ENCODE results near the gene DMD.

Gene DMD

GRCh38 chrX:31837445-31838049 is 1373.8 kb downstream of the DMD start:
- H3K4me3 ChIP-seq (ENCODE audit: low read length, poor library complexity, severe bottlenecking): no peak overlapping the region
- H3K27me3 ChIP-seq (ENCODE audit: insufficient read depth, low read length, poor library complexity, severe bottlenecking): no peaks in the 10 kb centered on the region

DNA sequence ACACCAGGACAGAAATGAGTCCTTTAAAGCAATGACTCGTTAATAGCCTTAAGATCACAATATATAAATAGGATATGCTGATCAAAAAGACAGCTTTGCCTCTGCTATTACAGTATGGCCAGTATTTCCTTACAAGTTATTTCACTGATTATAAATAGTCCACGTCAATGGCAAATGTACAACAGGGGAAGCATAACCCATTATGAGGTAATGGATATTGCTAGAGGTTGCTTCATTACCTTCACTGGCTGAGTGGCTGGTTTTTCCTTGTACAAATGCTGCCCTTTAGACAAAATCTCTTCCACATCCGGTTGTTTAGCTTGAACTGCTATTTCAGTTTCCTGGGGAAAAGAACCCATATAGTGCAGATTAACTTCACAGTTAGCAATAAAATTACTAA is 1374.9 kb downstream of the DMD start:
- Histone ChIP-seq H4K20me1 (ENCODE audit: insufficient read depth, low read length, poor library complexity, severe bottlenecking) (no peaks in the 10 kb centered on the region), H3K27me3 (ENCODE audit: insufficient read depth, low read length, poor library complexity, severe bottlenecking) (no peaks in the 10 kb centered on the region), H3F3A (ENCODE audit: low read depth) (no peaks in the 10 kb centered on the region), H2AFZ (ENCODE audit: low read length) (no peak overlapping the region; the same call in 1 of the 2 replicates), H3K9me2 (replicated peaks; ENCODE audit: low read depth, low read length) (no peaks in the 10 kb centered on the region), H3K9ac (ENCODE audit: low read depth, low read length, poor library complexity, severe bottlenecking) (no peak overlapping the region), H3K4me3 (ENCODE audit: low read length, poor library complexity, severe bottlenecking) (peak overlapping the region; percentile 20), H3K4me1 (ENCODE audit: insufficient read depth, low read length, poor library complexity, severe bottlenecking) (peaks cover 26% of the 10 kb centered on the region), H3K36me3 (ENCODE audit: insufficient read depth, low read length) (no peaks in the 10 kb centered on the region), H3K9me3 (ENCODE audit: insufficient read depth, low read depth, low read length) (no peaks in the 10 kb centered on the region), H3K4me2 (ENCODE audit: low read depth, low read length, poor library complexity, severe bottlenecking) (peak overlapping the region; percentile 55), H3K79me2 (ENCODE audit: insufficient read depth, low read length) (no peaks in the 10 kb centered on the region)
- no peak for TF ChIP-seq EZH2phosphoT487 (IDR thresholded peaks at IDR 0.05; ENCODE audit: borderline replicate concordance)
- TF ChIP-seq, protein P1, sequence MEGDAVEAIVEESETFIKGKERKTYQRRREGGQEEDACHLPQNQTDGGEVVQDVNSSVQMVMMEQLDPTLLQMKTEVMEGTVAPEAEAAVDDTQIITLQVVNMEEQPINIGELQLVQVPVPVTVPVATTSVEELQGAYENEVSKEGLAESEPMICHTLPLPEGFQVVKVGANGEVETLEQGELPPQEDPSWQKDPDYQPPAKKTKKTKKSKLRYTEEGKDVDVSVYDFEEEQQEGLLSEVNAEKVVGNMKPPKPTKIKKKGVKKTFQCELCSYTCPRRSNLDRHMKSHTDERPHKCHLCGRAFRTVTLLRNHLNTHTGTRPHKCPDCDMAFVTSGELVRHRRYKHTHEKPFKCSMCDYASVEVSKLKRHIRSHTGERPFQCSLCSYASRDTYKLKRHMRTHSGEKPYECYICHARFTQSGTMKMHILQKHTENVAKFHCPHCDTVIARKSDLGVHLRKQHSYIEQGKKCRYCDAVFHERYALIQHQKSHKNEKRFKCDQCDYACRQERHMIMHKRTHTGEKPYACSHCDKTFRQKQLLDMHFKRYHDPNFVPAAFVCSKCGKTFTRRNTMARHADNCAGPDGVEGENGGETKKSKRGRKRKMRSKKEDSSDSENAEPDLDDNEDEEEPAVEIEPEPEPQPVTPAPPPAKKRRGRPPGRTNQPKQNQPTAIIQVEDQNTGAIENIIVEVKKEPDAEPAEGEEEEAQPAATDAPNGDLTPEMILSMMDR (conservative IDR thresholded peaks at IDR 0.05; ENCODE audit: low read length): no peak

More at GRCh38 chrX:31837445-31838049, 1373.8 kb downstream of the DMD start:
- H3K4me2 ChIP-seq (ENCODE audit: low read depth, low read length, poor library complexity, severe bottlenecking): no peak overlapping the region
- no peak overlapping the region for H2AFZ ChIP-seq (ENCODE audit: low read length)
- no peaks in the 10 kb centered on the region for H3F3A ChIP-seq (ENCODE audit: low read depth)
- peaks cover 26% of the 10 kb centered on the region for H3K4me1 ChIP-seq (ENCODE audit: insufficient read depth, low read length, poor library complexity, severe bottlenecking)
- no peaks in the 10 kb centered on the region for H3K9me3 ChIP-seq (ENCODE audit: insufficient read depth, low read depth, low read length)
- no peaks in the 10 kb centered on the region for H3K79me2 ChIP-seq (ENCODE audit: insufficient read depth, low read length)
- no peaks in the 10 kb centered on the region for H3K9me2 ChIP-seq (replicated peaks; ENCODE audit: low read depth, low read length)
- H3K9ac ChIP-seq (ENCODE audit: low read depth, low read length, poor library complexity, severe bottlenecking): no peak overlapping the region
- no peaks in the 10 kb centered on the region for H4K20me1 ChIP-seq (ENCODE audit: insufficient read depth, low read length, poor library complexity, severe bottlenecking)
- TF ChIP-seq, protein P1 (conservative IDR thresholded peaks at IDR 0.05; ENCODE audit: low read length): no peak
- H3K36me3 ChIP-seq (ENCODE audit: insufficient read depth, low read length): no peaks in the 10 kb centered on the region

- H3K4me1 ChIP-seq (ENCODE audit: insufficient read depth, low read length, poor library complexity, severe bottlenecking): peaks cover 19% of the 10 kb centered on the region
- no peak overlapping the region for H2AFZ ChIP-seq (ENCODE audit: low read length)
- H3K9me3 ChIP-seq (ENCODE audit: insufficient read depth, low read depth, low read length): no peaks in the 10 kb centered on the region
- no peak overlapping the region for H3K4me3 ChIP-seq (ENCODE audit: low read length, poor library complexity, severe bottlenecking)
- no peak overlapping the region for H3K9ac ChIP-seq (ENCODE audit: low read depth, low read length, poor library complexity, severe bottlenecking)
- no peaks in the 10 kb centered on the region for H3K36me3 ChIP-seq (ENCODE audit: insufficient read depth, low read length)
- H3K79me2 ChIP-seq (ENCODE audit: insufficient read depth, low read length): no peaks in the 10 kb centered on the region
- no peaks in the 10 kb centered on the region for H3F3A ChIP-seq (ENCODE audit: low read depth)
- no peaks in the 10 kb centered on the region for H3K9me2 ChIP-seq (replicated peaks; ENCODE audit: low read depth, low read length)
- no peaks in the 10 kb centered on the region for H3K27me3 ChIP-seq (ENCODE audit: insufficient read depth, low read length, poor library complexity, severe bottlenecking)
- TF ChIP-seq, protein P1 (conservative IDR thresholded peaks at IDR 0.05; ENCODE audit: low read length): no peak
- no peak for TF ChIP-seq EZH2phosphoT487 (IDR thresholded peaks at IDR 0.05; ENCODE audit: borderline replicate concordance)
- H3K4me2 ChIP-seq (ENCODE audit: low read depth, low read length, poor library complexity, severe bottlenecking): no peak overlapping the region
- no peaks in the 10 kb centered on the region for H4K20me1 ChIP-seq (ENCODE audit: insufficient read depth, low read length, poor library complexity, severe bottlenecking)
These were observed 1379.1 kb downstream of the DMD start for GRCh38 chrX:31832263-31832662.
